ENCODE data around the gene OLA1.

OLA1 gene

GRCh38 chr2:174224665-174225288 lies 23.6 kb downstream of the OLA1 start:
- Histone ChIP-seq H3K27me3 (no peaks in the 10 kb centered on the region), H3K36me3 (peaks cover 5 to 23% (median 5%) of the 10 kb centered on the region in 3 donors), H3K9me3 (no peaks in the 10 kb centered on the region), H3K27ac (no peak overlapping the region), H3K4me1 (no peaks in the 10 kb centered on the region), H3K4me3 (no peak overlapping the region)
- TF ChIP-seq CTCF (IDR thresholded peaks at IDR 0.05): no peak
- intact Hi-C loops (cut with DNase I; ENCODE audit: low total_unique reads): no loop called here
- DNase-seq: no peak

- Histone ChIP-seq H3K4me1 (no peaks in the 10 kb centered on the region), H3K4me3 (no peak overlapping the region), H3K36me3 (peaks cover 5 to 23% (median 5%) of the 10 kb centered on the region in 3 donors), H3K27me3 (no peaks in the 10 kb centered on the region), H3K9me3 (no peaks in the 10 kb centered on the region), H3K27ac (no peak overlapping the region)
- no peak for TF ChIP-seq CTCF (IDR thresholded peaks at IDR 0.05)
- intact Hi-C loops (cut with DNase I; ENCODE audit: low total_unique reads): no loop called here
- DNase-seq: no peak
These were observed 24.2 kb downstream of the OLA1 start for GRCh38 chr2:174224125-174224524.

- no peak for TF ChIP-seq CTCF (IDR thresholded peaks at IDR 0.05)
- Histone ChIP-seq H3K4me1 (no peaks in the 10 kb centered on the region), H3K36me3 (peaks cover 5 to 23% (median 5%) of the 10 kb centered on the region in 3 donors), H3K4me3 (no peak overlapping the region), H3K9me3 (no peaks in the 10 kb centered on the region), H3K27me3 (no peaks in the 10 kb centered on the region), H3K27ac (no peak overlapping the region)
- intact Hi-C loops (cut with DNase I; ENCODE audit: low total_unique reads): no loop called here
- no peak for DNase-seq
These were observed 24.9 kb downstream of the OLA1 start for GRCh38 chr2:174223388-174223787.

- peaks cover 5 to 22% (median 5%) of the 10 kb centered on the region in 3 donors for H3K36me3 ChIP-seq
- intact Hi-C loops (cut with DNase I; ENCODE audit: low total_unique reads): no loop called here
- no peak for TF ChIP-seq CTCF (IDR thresholded peaks at IDR 0.05)
- H3K27ac ChIP-seq: no peak overlapping the region
- no peaks in the 10 kb centered on the region for H3K9me3 ChIP-seq
- DNase-seq: no peak
- H3K27me3 ChIP-seq: no peaks in the 10 kb centered on the region
- no peaks in the 10 kb centered on the region for H3K4me1 ChIP-seq
- H3K4me3 ChIP-seq: no peak overlapping the region
These were observed 26.2 kb downstream of the OLA1 start for GRCh38 chr2:174222154-174222553.

- Histone ChIP-seq H3K27ac (no peak overlapping the region), H3K27me3 (no peaks in the 10 kb centered on the region), H3K4me1 (no peaks in the 10 kb centered on the region), H3K36me3 (peaks cover 0 to 2% (median 0%) of the 10 kb centered on the region in 3 donors), H3K4me3 (no peak overlapping the region), H3K9me3 (no peaks in the 10 kb centered on the region)
- intact Hi-C loops (cut with DNase I; ENCODE audit: low total_unique reads): no loop called here
- no peak for DNase-seq
- no peak for TF ChIP-seq CTCF (IDR thresholded peaks at IDR 0.05)
These were observed 29.0 kb downstream of the OLA1 start for GRCh38 chr2:174219321-174219720.

- no peaks in the 10 kb centered on the region for H3K36me3 ChIP-seq
- H3K4me3 ChIP-seq: no peak overlapping the region
- TF ChIP-seq CTCF (IDR thresholded peaks at IDR 0.05): no peak
- no peaks in the 10 kb centered on the region for H3K27me3 ChIP-seq
- no peak overlapping the region for H3K27ac ChIP-seq
- no peak for DNase-seq
- intact Hi-C loops (cut with DNase I; ENCODE audit: low total_unique reads): no loop called here
- no peaks in the 10 kb centered on the region for H3K4me1 ChIP-seq
- H3K9me3 ChIP-seq: no peaks in the 10 kb centered on the region
These were observed 29.6 kb downstream of the OLA1 start for GRCh38 chr2:174218773-174219172.

All from tibial artery (tissue), 4 donors.